HCT116 (cell line): ENCODE data around the gene ZNF287. TPM values are rescaled to one million over a fixed set of nuclear protein-coding genes. Genes with fewer than 3 reads are reported as not detected.

ENCODE experiments used
- CEBPB ChIP-seq: IDR thresholded peaks from 2 replicates; pipeline ENCODE4 v1.6.1; 2012; ENCODE audit warnings: low read depth
- ELF1 ChIP-seq: IDR thresholded peaks from 2 replicates; pipeline ENCODE4 v1.6.1; 2012; ENCODE audit warnings: low read depth, borderline replicate concordance
- JUND ChIP-seq: IDR thresholded peaks from 2 replicates; pipeline ENCODE4 v1.6.1; 2012
- POLR2A ChIP-seq: IDR thresholded peaks from 2 replicates; pipeline ENCODE4 v1.7.0; 2011; ENCODE audit warnings: borderline replicate concordance; ENCODE audit not compliant: insufficient read depth, insufficient read length; ENCODE audit errors: extremely low read depth
- SIN3A ChIP-seq: IDR thresholded peaks from 2 replicates; pipeline ENCODE4 v1.6.1; 2012; ENCODE audit warnings: low read depth
- ZNF274 ChIP-seq: fragments of 200-500 bp; sonication (Bioruptor generic); IDR thresholded peaks from 2 replicates; pipeline ENCODE4 v1.6.1; 2014; ENCODE audit warnings: mild to moderate bottlenecking, low read depth, low read length, inconsistent platforms
- total RNA-seq: library from RNA; stranded (reverse); gene quantifications from one replicate; pipeline ENCODE4 v1.2.1, GENCODE V29; 2021; ENCODE audit not compliant: unreplicated experiment
- TF ChIP-seq, protein P1 (sequence below): IDR thresholded peaks from 2 replicates; pipeline ENCODE4 v1.6.1; 2011; ENCODE audit warnings: mild to moderate bottlenecking, low read length, moderate library complexity; ENCODE audit not compliant: insufficient replicate concordance; ENCODE audit errors: extremely low read depth

Gene ZNF287
- total RNA-seq, 1 experiment from 2014 or later: not detected

GRCh38 chr17:16504984-16505383, 64.0 kb downstream of the ZNF287 start (continued):
- TF ChIP-seq, protein P1, sequence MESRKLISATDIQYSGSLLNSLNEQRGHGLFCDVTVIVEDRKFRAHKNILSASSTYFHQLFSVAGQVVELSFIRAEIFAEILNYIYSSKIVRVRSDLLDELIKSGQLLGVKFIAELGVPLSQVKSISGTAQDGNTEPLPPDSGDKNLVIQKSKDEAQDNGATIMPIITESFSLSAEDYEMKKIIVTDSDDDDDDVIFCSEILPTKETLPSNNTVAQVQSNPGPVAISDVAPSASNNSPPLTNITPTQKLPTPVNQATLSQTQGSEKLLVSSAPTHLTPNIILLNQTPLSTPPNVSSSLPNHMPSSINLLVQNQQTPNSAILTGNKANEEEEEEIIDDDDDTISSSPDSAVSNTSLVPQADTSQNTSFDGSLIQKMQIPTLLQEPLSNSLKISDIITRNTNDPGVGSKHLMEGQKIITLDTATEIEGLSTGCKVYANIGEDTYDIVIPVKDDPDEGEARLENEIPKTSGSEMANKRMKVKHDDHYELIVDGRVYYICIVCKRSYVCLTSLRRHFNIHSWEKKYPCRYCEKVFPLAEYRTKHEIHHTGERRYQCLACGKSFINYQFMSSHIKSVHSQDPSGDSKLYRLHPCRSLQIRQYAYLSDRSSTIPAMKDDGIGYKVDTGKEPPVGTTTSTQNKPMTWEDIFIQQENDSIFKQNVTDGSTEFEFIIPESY: no peak
- no peak for TF ChIP-seq JUND
- no peak for TF ChIP-seq POLR2A
- no peak for TF ChIP-seq ZNF274
- TF ChIP-seq SIN3A: no peak
- no peak for TF ChIP-seq CEBPB
- TF ChIP-seq ELF1: no peak

Other genes with a start within 250 kb of the ZNF287 start
- 84.7 TPM for gene CENPV, start 215.7 kb downstream of the ZNF287 start, total RNA-seq
- gene UBB, start 188.1 kb downstream of the ZNF287 start, total RNA-seq: 2,378 TPM
- gene TRPV2, start 153.6 kb downstream of the ZNF287 start, total RNA-seq: 2.7 TPM
- 2.3 TPM for gene LRRC75A, start 77.0 kb downstream of the ZNF287 start, total RNA-seq
- 2.9 TPM for gene ZNF624, start 84.6 kb upstream of the ZNF287 start, total RNA-seq
- gene CCDC144A, start 121.0 kb upstream of the ZNF287 start, total RNA-seq: 0.20 TPM